ENCODE measurements around the gene FBLN5. TPM values are rescaled to one million over a fixed set of nuclear protein-coding genes. Genes with fewer than 3 reads are reported as not detected.

Gene FBLN5
- total and polyA plus RNA-seq, 2 experiments from 2014 or later: 157 to 337 TPM

GRCh38 chr14:91827746-91828145 lies 119.7 kb downstream of the FBLN5 start:
- no peak for DNase-seq (ENCODE audit: low spot score)
- no peaks in the 10 kb centered on the region for H4K20me1 ChIP-seq (ENCODE audit: insufficient read depth, poor library complexity, severe bottlenecking)
- no peaks in the 10 kb centered on the region for H3K9me2 ChIP-seq (replicated peaks; ENCODE audit: insufficient read depth)
- H3K27ac ChIP-seq: no peak overlapping the region
- H3K4me1 ChIP-seq (ENCODE audit: insufficient read depth): no peaks in the 10 kb centered on the region
- no peak overlapping the region for H3K4me3 ChIP-seq
- H3K36me3 ChIP-seq (replicated peaks; ENCODE audit: insufficient read depth, low read depth): no peaks in the 10 kb centered on the region
- TF ChIP-seq, protein P1, sequence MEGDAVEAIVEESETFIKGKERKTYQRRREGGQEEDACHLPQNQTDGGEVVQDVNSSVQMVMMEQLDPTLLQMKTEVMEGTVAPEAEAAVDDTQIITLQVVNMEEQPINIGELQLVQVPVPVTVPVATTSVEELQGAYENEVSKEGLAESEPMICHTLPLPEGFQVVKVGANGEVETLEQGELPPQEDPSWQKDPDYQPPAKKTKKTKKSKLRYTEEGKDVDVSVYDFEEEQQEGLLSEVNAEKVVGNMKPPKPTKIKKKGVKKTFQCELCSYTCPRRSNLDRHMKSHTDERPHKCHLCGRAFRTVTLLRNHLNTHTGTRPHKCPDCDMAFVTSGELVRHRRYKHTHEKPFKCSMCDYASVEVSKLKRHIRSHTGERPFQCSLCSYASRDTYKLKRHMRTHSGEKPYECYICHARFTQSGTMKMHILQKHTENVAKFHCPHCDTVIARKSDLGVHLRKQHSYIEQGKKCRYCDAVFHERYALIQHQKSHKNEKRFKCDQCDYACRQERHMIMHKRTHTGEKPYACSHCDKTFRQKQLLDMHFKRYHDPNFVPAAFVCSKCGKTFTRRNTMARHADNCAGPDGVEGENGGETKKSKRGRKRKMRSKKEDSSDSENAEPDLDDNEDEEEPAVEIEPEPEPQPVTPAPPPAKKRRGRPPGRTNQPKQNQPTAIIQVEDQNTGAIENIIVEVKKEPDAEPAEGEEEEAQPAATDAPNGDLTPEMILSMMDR (IDR thresholded peaks at IDR 0.05; ENCODE audit: poor library complexity): no peak
- no peak for TF ChIP-seq EZH2phosphoT487 (IDR thresholded peaks at IDR 0.05; ENCODE audit: low read depth, severe bottlenecking, unreplicated experiment)
- no peak for TF ChIP-seq EZH2 (IDR thresholded peaks at IDR 0.05; ENCODE audit: borderline replicate concordance)
- WGBS (ENCODE audit: low lambda C conversion rate, missing lambda C conversion rate): 96% methylated on average over 1 of the region's 1 CpG
- H2AFZ ChIP-seq: no peak overlapping the region
- no peaks in the 10 kb centered on the region for H3K9me3 ChIP-seq (ENCODE audit: low read depth)
- H3K27me3 ChIP-seq: no peaks in the 10 kb centered on the region
- H3K4me2 ChIP-seq: no peak overlapping the region
- peaks cover 86% of the 10 kb centered on the region for H3K79me2 ChIP-seq

Other genes starting within 250 kb of the FBLN5 start
- 7.1 and 19.5 TPM in 2 replicates for gene CATSPERB, start 215.6 kb downstream of the FBLN5 start, total RNA-seq
- 0.93 and 3.5 TPM in 2 replicates for gene CATSPERB, start 215.6 kb downstream of the FBLN5 start, polyA plus RNA-seq
- gene TC2N, start 80.2 kb downstream of the FBLN5 start, total RNA-seq: 72.6 and 77.2 TPM in 2 replicates
- gene TC2N, start 80.2 kb downstream of the FBLN5 start, polyA plus RNA-seq: 19.1 and 22.0 TPM in 2 replicates
- gene TRIP11, start 92.4 kb upstream of the FBLN5 start, total RNA-seq: 44.7 and 50.5 TPM in 2 replicates
- gene TRIP11, start 92.4 kb upstream of the FBLN5 start, polyA plus RNA-seq: 39.2 TPM in 2 replicates
- gene ATXN3, start 158.9 kb upstream of the FBLN5 start, total RNA-seq: 19.7 and 24.4 TPM in 2 replicates
- 15.0 and 15.3 TPM in 2 replicates for gene ATXN3, start 158.9 kb upstream of the FBLN5 start, polyA plus RNA-seq
- 206 and 351 TPM in 2 replicates for gene NDUFB1, start 174.0 kb upstream of the FBLN5 start, total RNA-seq
- 316 and 317 TPM in 2 replicates for gene NDUFB1, start 174.0 kb upstream of the FBLN5 start, polyA plus RNA-seq
- gene CPSF2, start 174.3 kb upstream of the FBLN5 start, total RNA-seq: 39.6 and 47.6 TPM in 2 replicates
- gene CPSF2, start 174.3 kb upstream of the FBLN5 start, polyA plus RNA-seq: 23.3 and 25.2 TPM in 2 replicates

Measured in hepatocyte (in vitro differentiated cells).